ENCODE measurements around the gene TMEM132E. TPM values are rescaled to one million over a fixed set of nuclear protein-coding genes. Genes with fewer than 3 reads are reported as not detected.

The TMEM132E gene
- total and polyA plus RNA-seq, 2 donors from 2014 or later, result 1.1 to 4.3 TPM

DNA sequence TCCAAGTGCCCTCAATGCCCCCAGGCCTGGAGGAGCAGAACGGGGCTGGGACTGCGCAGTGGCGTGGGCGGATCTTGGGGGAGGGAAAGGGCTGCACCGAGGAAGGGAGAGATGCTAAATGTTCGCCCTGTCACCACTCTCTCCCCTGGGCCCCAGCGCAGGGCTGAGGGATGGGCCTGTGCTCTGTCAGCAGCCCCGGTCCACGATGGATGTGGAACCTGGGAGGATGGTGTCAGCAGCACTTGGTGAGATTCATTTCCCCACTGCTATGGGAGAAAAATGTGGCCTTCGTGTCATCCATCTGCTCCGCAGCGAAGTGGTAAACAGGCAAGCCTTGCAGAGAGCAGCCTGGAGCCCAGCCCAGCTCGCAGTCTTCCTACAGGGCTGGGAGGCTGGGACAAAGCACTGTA is 72.0 kb downstream of the TMEM132E start:
- Histone ChIP-seq H3K4me3 (ENCODE audit: low read length in 3 of 3) (no peak overlapping the region), H3K27me3 (ENCODE audit: control insufficient read depth, insufficient read depth, low read length) (no peaks in the 10 kb centered on the region), H3K4me1 (ENCODE audit: control insufficient read depth in 2 of 3, insufficient read depth in 2 of 3, low read depth in 1 of 3, low read length in 3 of 3) (no peaks in the 10 kb centered on the region), H3K27ac (ENCODE audit: low read depth in 2 of 2, low read length in 2 of 2) (no peak overlapping the region), H3K9me3 (ENCODE audit: control insufficient read depth in 2 of 3, insufficient read depth in 1 of 3, low read length in 3 of 3) (no peaks in the 10 kb centered on the region), H3K9ac (ENCODE audit: low read length in 3 of 3) (no peak overlapping the region), H3K36me3 (ENCODE audit: control insufficient read depth in 2 of 3, insufficient read depth in 3 of 3, low read length in 3 of 3) (no peaks in the 10 kb centered on the region)
- DNase-seq (no peak), FAIRE-seq (no peak)
- intact Hi-C loops (cut with DNase I), result no loop called here
- no peak for TF ChIP-seq CTCF (IDR thresholded peaks at IDR 0.05; ENCODE audit: borderline replicate concordance, extremely low read depth, insufficient read depth)

DNA sequence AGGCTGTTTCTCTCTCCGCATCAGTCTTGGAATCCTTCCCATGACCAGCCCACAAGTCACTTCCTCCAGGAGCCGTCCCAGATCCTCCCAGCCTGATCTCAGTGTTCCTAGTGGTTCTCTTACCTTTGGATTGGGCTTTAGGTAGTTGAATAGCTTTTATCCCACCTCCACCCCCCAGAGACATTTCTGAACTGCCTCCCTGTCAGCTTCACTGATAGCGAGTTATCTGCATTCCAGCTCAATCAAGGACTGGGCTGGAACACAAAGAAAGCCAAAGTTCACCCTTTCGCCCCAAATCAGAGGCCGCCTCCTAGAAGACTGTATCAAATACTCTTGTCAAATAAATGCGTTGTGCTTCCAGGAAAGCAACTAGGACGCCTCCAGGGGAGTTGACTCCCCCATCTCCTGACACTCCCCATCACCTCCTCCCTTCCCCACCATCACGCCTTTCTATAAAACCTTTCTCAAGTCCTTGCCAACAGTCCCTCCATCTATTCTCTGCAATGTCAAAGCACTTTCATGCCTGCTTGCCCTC is 72.7 kb downstream of the TMEM132E start:
- intact Hi-C loops (cut with DNase I), result no loop called here
- no peak for FAIRE-seq
- TF ChIP-seq CTCF (IDR thresholded peaks at IDR 0.05; ENCODE audit: borderline replicate concordance, extremely low read depth, insufficient read depth), result no peak
- no peaks in the 10 kb centered on the region for H3K36me3 ChIP-seq (ENCODE audit: control insufficient read depth in 2 of 3, insufficient read depth in 3 of 3, low read length in 3 of 3)
- no peak overlapping the region for H3K4me3 ChIP-seq (ENCODE audit: low read length in 3 of 3)
- H3K27me3 ChIP-seq (ENCODE audit: control insufficient read depth, insufficient read depth, low read length), result no peaks in the 10 kb centered on the region
- no peaks in the 10 kb centered on the region for H3K9me3 ChIP-seq (ENCODE audit: control insufficient read depth in 2 of 3, insufficient read depth in 1 of 3, low read length in 3 of 3)
- peak in 1 of 5 donors; percentile 28 for DNase-seq
- H3K9ac ChIP-seq (ENCODE audit: low read length in 3 of 3), result no peak overlapping the region
- H3K4me1 ChIP-seq (ENCODE audit: control insufficient read depth in 2 of 3, insufficient read depth in 2 of 3, low read depth in 1 of 3, low read length in 3 of 3), result no peaks in the 10 kb centered on the region
- no peak overlapping the region for H3K27ac ChIP-seq (ENCODE audit: low read depth in 2 of 2, low read length in 2 of 2)

DNA sequence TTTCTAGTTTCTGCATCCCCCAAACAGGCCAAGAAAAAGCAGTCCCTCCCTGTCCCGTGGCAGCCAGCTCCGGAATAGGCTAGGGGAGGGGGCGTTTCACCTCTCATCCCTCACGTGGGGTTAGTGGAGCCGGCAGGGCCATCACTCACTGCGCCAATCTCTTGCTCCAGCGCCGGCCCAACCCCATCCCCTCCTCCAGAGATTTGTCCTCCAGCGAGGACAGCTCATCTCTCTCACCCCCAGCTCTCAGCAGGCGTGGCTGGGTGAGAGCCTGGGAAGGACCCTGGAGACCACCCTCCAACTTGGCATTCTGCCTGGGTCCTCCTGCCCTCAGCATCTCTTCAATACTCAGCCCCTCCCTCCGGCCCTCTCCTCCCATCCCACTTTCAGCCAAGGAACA is 74.1 kb downstream of the TMEM132E start:
- no peaks in the 10 kb centered on the region for H3K27me3 ChIP-seq (ENCODE audit: control insufficient read depth, insufficient read depth, low read length)
- H3K4me3 ChIP-seq (ENCODE audit: low read length in 3 of 3), result no peak overlapping the region
- FAIRE-seq, result no peak
- peak in 1 of 5 donors; percentile 56 for DNase-seq
- H3K27ac ChIP-seq (ENCODE audit: low read depth in 2 of 2, low read length in 2 of 2), result no peak overlapping the region
- H3K4me1 ChIP-seq (ENCODE audit: control insufficient read depth in 2 of 3, insufficient read depth in 2 of 3, low read depth in 1 of 3, low read length in 3 of 3), result no peaks in the 10 kb centered on the region
- H3K9me3 ChIP-seq (ENCODE audit: control insufficient read depth in 2 of 3, insufficient read depth in 1 of 3, low read length in 3 of 3), result no peaks in the 10 kb centered on the region
- no peak for TF ChIP-seq CTCF (IDR thresholded peaks at IDR 0.05; ENCODE audit: borderline replicate concordance, extremely low read depth, insufficient read depth)
- H3K9ac ChIP-seq (ENCODE audit: low read length in 3 of 3), result no peak overlapping the region
- no peaks in the 10 kb centered on the region for H3K36me3 ChIP-seq (ENCODE audit: control insufficient read depth in 2 of 3, insufficient read depth in 3 of 3, low read length in 3 of 3)
- intact Hi-C loops (cut with DNase I), result no loop called here

Measured in kidney (tissue), 14 donors.